Left ventricle myocardium superior (tissue), 1 donor: ENCODE measurements around the gene SIPA1. TPM values are rescaled to one million over a fixed set of nuclear protein-coding genes. Genes with fewer than 3 reads are reported as not detected.
"Not testable (repeated sequence)": the region's sequence is repeated elsewhere in the genome, so short reads cannot be mapped to it uniquely, and the experiment has no call there.

ENCODE experiments used
- ATAC-seq: fragments of 200-7000 bp; cut with Tn5 transposase; one replicate; pipeline ENCODE4 v1.9.1; 2020; ENCODE audit warnings: mild to moderate bottlenecking, moderate library complexity
- DNase-seq: peaks from one replicate; pipeline ENCODE4 v3.0.0-alpha.2; 2020
- intact Hi-C: fragments of 100-400 bp; cut with micrococcal nuclease; formaldehyde crosslinking; loops from one replicate; pipeline ENCODE4 v1.11.0; 2022
- total RNA-seq: library from RNA; stranded (reverse); fragmentation: NEBNext Ultra II Directional; extraction: Animal tissue kit (Norgen Biotek cat#: 25700); gene quantifications from one replicate; pipeline ENCODE4 v1.2.1, GENCODE V29; 2021
- donor health status: DM: no; HTN: yes; CAD: no; lungs with severe emphysema.

Gene SIPA1
- total RNA-seq, 1 donor from 2014 or later: 32.0 TPM

- intact Hi-C loops: no loop called here
- ATAC-seq (peak; percentile 93), DNase-seq (peak; percentile 97)
Measured at GRCh38 chr11:65652511-65653228, 14.8 kb downstream of the SIPA1 start.

- DNase-seq: no peak
- ATAC-seq: no peak
- intact Hi-C loops: no loop called here
Measured at GRCh38 chr11:65653229-65654225, 15.6 kb downstream of the SIPA1 start.

GRCh38 chr11:65654375-65655349 lies 16.8 kb downstream of the SIPA1 start:
- intact Hi-C loops: no loop called here
- DNase-seq: no peak
- ATAC-seq: no peak

- intact Hi-C loops: no loop called here
- ATAC-seq: no peak
- no peak for DNase-seq
Measured at GRCh38 chr11:65655570-65656332, 17.9 kb downstream of the SIPA1 start.

GRCh38 chr11:65657426-65657825 lies 19.5 kb downstream of the SIPA1 start:
- no peak for DNase-seq
- intact Hi-C loops: no loop called here
- ATAC-seq: no peak

- intact Hi-C loops: no loop called here
- ATAC-seq (no peak), DNase-seq (no peak)
Measured at GRCh38 chr11:65658174-65659021, 20.5 kb downstream of the SIPA1 start.

GRCh38 chr11:65660038-65660437 lies 22.1 kb downstream of the SIPA1 start:
- no peak for ATAC-seq
- intact Hi-C loops: no loop called here
- DNase-seq: no peak

GRCh38 chr11:65660908-65661307 lies 23.0 kb downstream of the SIPA1 start:
- ATAC-seq, DNase-seq, intact Hi-C loops: not testable (repeated sequence)

- no peak for DNase-seq
- intact Hi-C loops: no loop called here
- no peak for ATAC-seq
Measured at GRCh38 chr11:65661599-65662246, 23.8 kb downstream of the SIPA1 start.

- DNase-seq: no peak
- intact Hi-C loops: no loop called here
- ATAC-seq: no peak
Measured at GRCh38 chr11:65662247-65662798, 24.4 kb downstream of the SIPA1 start.

GRCh38 chr11:65662799-65663638 lies 25.1 kb downstream of the SIPA1 start, which contains the start of gene RELA:
Gene RELA (minus strand): TSS chr11:65662916. CDS start chr11:65662832, 84 bp downstream.
- peak; percentile 95 for DNase-seq
- intact Hi-C loops: no loop called here
- ATAC-seq: peak; percentile 90

- intact Hi-C loops: no loop called here
- DNase-seq: peak; percentile 80
- peak; percentile 67 for ATAC-seq
Measured at GRCh38 chr11:65663639-65664200, 25.8 kb downstream of the SIPA1 start.

GRCh38 chr11:65672180-65672860 lies 34.4 kb downstream of the SIPA1 start:
- ATAC-seq (no peak), DNase-seq (no peak)
- intact Hi-C loops: no loop called here

- intact Hi-C loops: no loop called here
- ATAC-seq: no peak
Measured at GRCh38 chr11:65672982-65673381, 35.1 kb downstream of the SIPA1 start.

GRCh38 chr11:65680192-65680743 lies 42.4 kb downstream of the SIPA1 start:
- ATAC-seq (no peak), DNase-seq (no peak)
- intact Hi-C loops: no loop called here

More at GRCh38 chr11:65672982-65673381, 35.1 kb downstream of the SIPA1 start:
- no peak for DNase-seq
